ENCODE measurements around the gene ANKRD49.

Gene ANKRD49, protein sequence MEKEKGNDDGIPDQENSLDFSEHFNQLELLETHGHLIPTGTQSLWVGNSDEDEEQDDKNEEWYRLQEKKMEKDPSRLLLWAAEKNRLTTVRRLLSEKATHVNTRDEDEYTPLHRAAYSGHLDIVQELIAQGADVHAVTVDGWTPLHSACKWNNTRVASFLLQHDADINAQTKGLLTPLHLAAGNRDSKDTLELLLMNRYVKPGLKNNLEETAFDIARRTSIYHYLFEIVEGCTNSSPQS

DNA sequence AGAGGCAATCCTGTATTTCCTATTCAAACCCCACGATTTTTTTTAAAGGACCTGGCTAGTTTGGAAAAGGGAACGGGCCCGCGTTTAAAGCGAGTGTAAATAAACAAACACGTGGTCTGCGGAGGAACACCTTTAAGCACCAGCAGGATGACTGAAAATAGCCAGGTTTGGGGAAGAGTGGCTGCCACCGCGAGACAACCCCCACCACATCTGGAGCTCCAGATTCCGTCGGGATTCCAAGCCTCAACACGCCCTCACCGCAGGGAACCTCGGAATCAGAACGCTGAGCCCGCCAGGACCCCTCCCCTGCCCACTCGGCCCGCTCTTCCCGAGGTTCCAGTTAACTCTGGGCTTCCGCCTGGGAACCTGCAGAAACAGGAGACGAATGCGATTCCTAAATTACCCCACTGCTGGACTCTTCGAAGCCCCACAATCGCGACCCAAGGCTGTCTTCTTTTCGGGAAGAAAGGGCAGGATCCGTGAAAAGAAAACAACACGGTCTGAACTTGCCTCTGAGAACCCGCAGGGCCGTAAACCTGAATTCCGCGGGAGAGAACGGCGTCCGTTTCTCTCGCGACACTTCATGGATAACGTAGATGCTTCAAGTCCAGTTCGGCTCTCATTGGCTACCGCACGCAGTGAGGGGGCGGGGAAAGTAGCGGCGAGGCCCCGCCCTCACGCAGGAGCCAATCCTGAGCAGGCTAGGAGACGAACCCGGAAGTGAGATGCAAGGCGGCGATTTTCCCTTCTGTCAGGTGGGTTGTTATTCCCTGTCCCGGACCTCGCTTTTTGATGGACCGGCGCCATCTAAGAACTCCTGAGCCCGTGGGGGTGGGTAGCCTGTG, at the start of gene ANKRD49, which contains the start of gene MRE11:
Gene ANKRD49 (plus strand): TSS at position 704 of the 845 bp plus-strand sequence. CDS start 2,710 bp downstream, outside the sequence.
Gene MRE11 (minus strand): TSS at position 564 of the 845 bp plus-strand sequence. CDS start 1,043 bp downstream, outside the sequence.
- DNase-seq (ENCODE audit: extremely low read depth, insufficient read length): peak; percentile 99
- Histone ChIP-seq H3K36me3 (ENCODE audit: control insufficient read depth, insufficient read depth, low read length) (peaks cover 11% of the 10 kb centered on the region), H3K27me3 (replicated peaks; ENCODE audit: control insufficient read depth, insufficient read depth, low read length) (no peaks in the 10 kb centered on the region), H3K4me3 (replicated peaks; ENCODE audit: low read depth, low read length) (peak within 1 kb of the TSS; percentile 90)
- TF ChIP-seq, protein P1, sequence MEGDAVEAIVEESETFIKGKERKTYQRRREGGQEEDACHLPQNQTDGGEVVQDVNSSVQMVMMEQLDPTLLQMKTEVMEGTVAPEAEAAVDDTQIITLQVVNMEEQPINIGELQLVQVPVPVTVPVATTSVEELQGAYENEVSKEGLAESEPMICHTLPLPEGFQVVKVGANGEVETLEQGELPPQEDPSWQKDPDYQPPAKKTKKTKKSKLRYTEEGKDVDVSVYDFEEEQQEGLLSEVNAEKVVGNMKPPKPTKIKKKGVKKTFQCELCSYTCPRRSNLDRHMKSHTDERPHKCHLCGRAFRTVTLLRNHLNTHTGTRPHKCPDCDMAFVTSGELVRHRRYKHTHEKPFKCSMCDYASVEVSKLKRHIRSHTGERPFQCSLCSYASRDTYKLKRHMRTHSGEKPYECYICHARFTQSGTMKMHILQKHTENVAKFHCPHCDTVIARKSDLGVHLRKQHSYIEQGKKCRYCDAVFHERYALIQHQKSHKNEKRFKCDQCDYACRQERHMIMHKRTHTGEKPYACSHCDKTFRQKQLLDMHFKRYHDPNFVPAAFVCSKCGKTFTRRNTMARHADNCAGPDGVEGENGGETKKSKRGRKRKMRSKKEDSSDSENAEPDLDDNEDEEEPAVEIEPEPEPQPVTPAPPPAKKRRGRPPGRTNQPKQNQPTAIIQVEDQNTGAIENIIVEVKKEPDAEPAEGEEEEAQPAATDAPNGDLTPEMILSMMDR (IDR thresholded peaks at IDR 0.05; ENCODE audit: insufficient read depth, low read length, poor library complexity, severe bottlenecking): no peak

DNA sequence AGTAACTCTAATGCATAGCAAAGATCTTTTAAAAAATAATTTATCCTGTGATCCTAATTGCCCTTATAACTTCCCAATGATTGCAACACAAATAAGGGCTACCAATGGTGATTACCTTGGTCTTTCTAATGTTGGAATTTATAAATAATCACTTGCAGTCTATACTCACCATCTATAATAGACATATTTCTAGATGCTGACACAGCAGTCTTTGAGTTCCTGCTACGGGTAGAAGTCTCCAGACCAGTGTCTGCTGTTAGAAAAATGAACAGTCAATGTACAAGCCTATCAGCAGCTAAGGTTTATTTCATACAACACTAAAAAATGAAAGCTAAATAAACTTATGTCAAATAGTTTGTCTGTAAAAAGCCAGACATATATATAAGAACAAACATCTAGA, 48.1 kb upstream of the ANKRD49 start:
- H3K4me3 ChIP-seq (replicated peaks; ENCODE audit: low read depth, low read length): no peak overlapping the region
- no peak for DNase-seq (ENCODE audit: extremely low read depth, insufficient read length)
- H3K36me3 ChIP-seq (ENCODE audit: control insufficient read depth, insufficient read depth, low read length): no peaks in the 10 kb centered on the region; the same call in none of the 2 replicates
- TF ChIP-seq, protein P1 (IDR thresholded peaks at IDR 0.05; ENCODE audit: insufficient read depth, low read length, poor library complexity, severe bottlenecking): no peak
- no peaks in the 10 kb centered on the region for H3K27me3 ChIP-seq (replicated peaks; ENCODE audit: control insufficient read depth, insufficient read depth, low read length)

DNA sequence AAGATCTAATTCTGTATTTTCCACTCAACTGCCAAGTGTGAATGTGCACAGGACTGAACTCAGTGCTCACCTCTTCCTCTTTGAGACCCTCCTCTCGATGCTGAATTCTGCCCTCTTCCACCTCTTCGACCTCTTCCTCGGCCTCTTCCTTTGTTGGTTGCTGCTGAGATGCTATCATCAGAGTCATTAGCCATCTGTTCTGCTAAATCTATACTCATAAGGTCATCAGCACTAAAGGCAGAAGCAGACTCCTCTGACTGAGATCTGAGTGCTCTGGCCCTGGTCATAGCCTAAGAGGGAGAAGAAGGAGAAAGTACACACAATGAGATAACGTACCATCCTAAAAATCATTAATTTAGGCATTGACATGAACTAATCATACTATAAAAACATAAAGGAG, 46.6 kb upstream of the ANKRD49 start:
- H3K4me3 ChIP-seq (replicated peaks; ENCODE audit: low read depth, low read length): no peak overlapping the region
- no peaks in the 10 kb centered on the region for H3K27me3 ChIP-seq (replicated peaks; ENCODE audit: control insufficient read depth, insufficient read depth, low read length)
- H3K36me3 ChIP-seq (ENCODE audit: control insufficient read depth, insufficient read depth, low read length): no peaks in the 10 kb centered on the region; the same call in none of the 2 replicates
- TF ChIP-seq, protein P1 (IDR thresholded peaks at IDR 0.05; ENCODE audit: insufficient read depth, low read length, poor library complexity, severe bottlenecking): no peak
- DNase-seq (ENCODE audit: extremely low read depth, insufficient read length): no peak

- TF ChIP-seq, protein P1 (IDR thresholded peaks at IDR 0.05; ENCODE audit: insufficient read depth, low read length, poor library complexity, severe bottlenecking): no peak
- no peaks in the 10 kb centered on the region; the same call in none of the 2 replicates for H3K36me3 ChIP-seq (ENCODE audit: control insufficient read depth, insufficient read depth, low read length)
- no peak overlapping the region for H3K4me3 ChIP-seq (replicated peaks; ENCODE audit: low read depth, low read length)
- H3K27me3 ChIP-seq (replicated peaks; ENCODE audit: control insufficient read depth, insufficient read depth, low read length): no peaks in the 10 kb centered on the region
- DNase-seq (ENCODE audit: extremely low read depth, insufficient read length): no peak
These were observed 44.8 kb upstream of the ANKRD49 start for GRCh38 chr11:94449029-94449428.

DNA sequence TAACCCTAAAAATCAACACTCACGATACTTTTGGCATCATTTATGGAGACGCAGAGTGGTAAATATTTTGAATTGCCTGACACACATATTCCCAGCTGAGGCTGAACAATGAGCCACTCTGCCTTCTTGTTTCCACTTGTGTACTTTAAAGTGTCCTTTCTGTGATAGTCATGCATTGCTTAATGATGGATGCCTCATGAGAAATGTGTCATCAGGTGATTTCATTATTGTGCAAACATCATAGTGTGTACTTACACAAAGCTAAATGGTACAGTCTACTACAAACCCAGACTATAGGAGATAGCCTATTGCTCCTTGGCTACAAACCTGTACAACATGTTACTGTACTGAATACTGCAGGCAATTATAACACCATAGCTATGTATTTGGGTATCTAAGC, 44.3 kb upstream of the ANKRD49 start:
- no peaks in the 10 kb centered on the region for H3K27me3 ChIP-seq (replicated peaks; ENCODE audit: control insufficient read depth, insufficient read depth, low read length)
- H3K36me3 ChIP-seq (ENCODE audit: control insufficient read depth, insufficient read depth, low read length): no peaks in the 10 kb centered on the region; the same call in none of the 2 replicates
- H3K4me3 ChIP-seq (replicated peaks; ENCODE audit: low read depth, low read length): no peak overlapping the region
- DNase-seq (ENCODE audit: extremely low read depth, insufficient read length): no peak
- TF ChIP-seq, protein P1 (IDR thresholded peaks at IDR 0.05; ENCODE audit: insufficient read depth, low read length, poor library complexity, severe bottlenecking): no peak
